ENCODE results near the gene SLC25A31. TPM values are rescaled to one million over a fixed set of nuclear protein-coding genes. Genes with fewer than 3 reads are reported as not detected.
A peak's percentile ranks its signal among the peaks of the same experiment; 100 is the strongest.

Gene SLC25A31
- not detected for polyA plus RNA-seq (2013, experiment 1 of 2; ENCODE audit: insufficient read length)
- polyA plus RNA-seq (2013, experiment 2 of 2; ENCODE audit: insufficient read length), result not detected

- DNase-seq, result no peak
Measured at GRCh38 chr4:127730142-127730913, at the start of gene SLC25A31. Gene SLC25A31, plus strand, starts transcription at chr4:127730400. Its CDS starts 146 bp downstream, at chr4:127730546.

DNA sequence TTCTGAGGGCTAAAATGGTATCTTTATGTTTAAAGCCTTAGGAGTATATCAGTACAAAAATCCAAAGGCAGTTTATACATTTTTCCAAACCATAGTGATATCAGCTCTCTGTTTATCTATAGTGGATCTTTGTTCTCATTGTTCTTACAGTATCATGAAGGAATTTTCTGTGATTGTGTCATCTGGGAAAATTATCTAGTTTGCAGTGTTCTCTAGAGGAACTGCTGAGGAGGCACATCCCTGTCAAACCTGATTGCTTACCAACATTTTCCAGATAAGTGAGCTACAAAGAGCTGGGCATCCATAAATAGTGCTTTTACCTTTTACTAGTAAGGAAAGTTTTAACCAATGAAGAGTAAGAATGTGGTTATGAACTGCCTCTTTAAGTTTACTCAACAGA is 44.9 kb upstream of the SLC25A31 start:
- peak; percentile 35 for DNase-seq

DNA sequence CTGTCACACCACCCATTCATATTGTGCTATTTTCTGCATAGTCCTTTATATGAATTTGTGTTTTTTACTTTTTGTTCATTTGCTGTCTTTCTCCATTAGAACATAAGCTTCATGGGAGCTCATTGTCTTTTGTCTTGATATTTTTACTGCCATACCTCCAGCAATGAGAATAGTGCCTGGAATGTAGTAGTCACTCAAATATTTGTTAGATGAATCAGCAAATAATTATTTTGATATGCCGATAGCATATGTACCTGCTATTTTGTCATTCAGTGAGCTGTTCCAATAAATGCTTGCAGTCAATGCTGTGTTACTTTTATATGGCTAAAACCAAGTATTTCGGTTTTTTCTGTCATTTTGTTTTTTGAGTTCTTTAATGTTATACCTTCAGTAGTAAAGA is 43.5 kb upstream of the SLC25A31 start:
- peak; percentile 13 for DNase-seq

GRCh38 chr4:127687580-127687979 is 42.6 kb upstream of the SLC25A31 start:
- no peak for DNase-seq

DNA sequence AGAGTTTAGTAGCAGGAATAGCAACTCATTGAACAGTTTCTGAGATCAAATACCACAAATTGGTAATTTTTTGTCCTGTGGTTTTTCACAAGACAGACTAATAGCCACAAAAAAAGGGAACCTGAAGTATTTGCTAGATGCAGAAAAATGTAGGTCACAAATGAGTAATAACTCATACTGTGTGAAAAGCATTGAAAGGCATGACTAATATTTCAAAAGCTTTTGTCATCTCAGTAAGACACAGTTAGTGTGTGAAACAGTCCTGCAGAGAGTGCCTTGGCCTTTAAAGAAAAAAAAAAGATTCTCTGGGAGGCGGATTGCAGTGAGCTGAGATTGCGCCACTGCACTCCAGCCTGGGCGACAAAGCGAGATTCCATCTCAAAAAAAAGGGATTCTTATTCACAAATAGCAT is 31.4 kb upstream of the SLC25A31 start:
- DNase-seq, result peak; percentile 93

DNA sequence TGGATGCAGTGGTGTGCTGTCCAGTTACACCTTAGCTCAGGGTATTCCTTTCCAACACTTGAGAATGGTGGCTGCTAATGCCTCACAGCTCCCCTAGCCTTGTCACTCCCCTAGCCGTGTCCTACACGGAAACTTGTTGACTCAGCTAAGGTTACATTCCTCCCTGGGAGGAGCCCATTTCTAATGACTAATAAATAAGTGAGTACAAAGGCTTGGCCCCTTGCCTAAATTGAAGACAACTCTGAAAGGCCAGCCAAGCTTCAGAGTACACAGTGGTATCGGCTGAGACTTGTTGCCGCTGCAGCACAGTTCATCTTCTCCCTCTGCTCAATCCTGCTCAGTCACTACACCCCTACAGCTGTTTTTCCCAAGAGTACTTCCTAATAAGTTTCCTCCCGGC is 21.2 kb upstream of the SLC25A31 start:
- peak; percentile 62 for DNase-seq

GRCh38 chr4:127709456-127709855 is 20.7 kb upstream of the SLC25A31 start:
- DNase-seq, result no peak

DNA sequence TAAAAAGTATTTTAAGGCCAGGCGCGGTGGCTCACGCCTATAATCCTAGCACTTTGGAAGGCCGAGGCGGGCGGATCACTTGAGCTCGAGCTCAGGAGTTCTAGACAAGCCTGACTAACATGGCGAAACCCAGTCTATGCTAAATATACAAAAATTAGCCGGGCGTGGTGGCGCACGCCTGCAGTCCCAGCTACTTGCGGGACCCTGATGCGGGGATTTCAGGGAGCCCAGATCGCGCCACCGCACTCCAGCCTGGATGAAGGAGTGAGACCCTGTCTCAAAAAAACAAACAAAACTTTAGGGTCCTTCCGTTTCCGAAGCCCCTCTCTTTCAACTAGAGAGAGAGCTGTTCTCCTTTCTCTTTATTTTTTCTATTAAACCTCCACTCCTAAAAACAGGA is 1.2 kb downstream of the SLC25A31 start:
- DNase-seq, result no peak

GRCh38 chr4:127732623-127733328 is 2.6 kb downstream of the SLC25A31 start:
- peak; percentile 64 for DNase-seq

- no peak for DNase-seq
Measured at GRCh38 chr4:127734976-127735375, 4.8 kb downstream of the SLC25A31 start.

- no peak for DNase-seq
Measured at GRCh38 chr4:127737295-127737694, 7.1 kb downstream of the SLC25A31 start.

DNA sequence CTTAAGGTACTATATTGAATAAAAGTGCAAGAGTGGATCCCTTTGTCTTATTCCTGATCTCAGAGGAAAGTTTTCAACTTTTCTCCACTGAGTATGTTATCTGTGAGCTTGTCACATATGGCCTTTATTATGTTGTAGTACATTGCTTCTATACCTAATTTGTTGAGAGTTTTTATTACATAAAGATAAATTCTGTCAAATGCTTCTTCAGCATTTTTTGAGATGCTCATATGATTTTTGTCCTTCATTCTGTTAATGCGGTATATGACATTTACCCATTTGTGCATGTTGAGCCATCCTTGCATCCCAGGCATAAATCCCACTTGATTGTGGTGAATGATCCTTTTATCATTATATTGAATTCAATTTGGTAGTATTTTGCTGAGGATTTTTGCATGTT is 11.0 kb downstream of the SLC25A31 start:
- DNase-seq, result no peak

GRCh38 chr4:127747883-127748282 is 17.7 kb downstream of the SLC25A31 start:
- no peak for DNase-seq

DNA sequence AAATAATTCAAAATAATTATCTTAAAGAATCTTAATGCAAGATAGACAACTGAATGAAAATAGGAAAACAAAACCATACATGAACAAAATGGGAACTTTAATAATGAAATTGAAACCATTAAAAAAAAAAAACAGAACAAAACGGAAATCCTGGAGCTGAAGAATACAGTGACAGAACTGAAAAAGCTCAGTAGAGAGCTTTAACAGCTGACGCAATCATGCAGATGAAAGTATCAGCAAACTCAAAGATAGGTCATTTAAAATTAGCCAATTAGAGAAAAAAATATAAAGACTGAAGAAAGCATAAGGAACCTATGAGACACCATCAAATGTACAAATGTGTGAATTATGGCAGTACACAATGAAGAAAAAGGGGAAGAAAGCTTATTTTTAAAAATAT is 18.8 kb downstream of the SLC25A31 start:
- no peak for DNase-seq

DNA sequence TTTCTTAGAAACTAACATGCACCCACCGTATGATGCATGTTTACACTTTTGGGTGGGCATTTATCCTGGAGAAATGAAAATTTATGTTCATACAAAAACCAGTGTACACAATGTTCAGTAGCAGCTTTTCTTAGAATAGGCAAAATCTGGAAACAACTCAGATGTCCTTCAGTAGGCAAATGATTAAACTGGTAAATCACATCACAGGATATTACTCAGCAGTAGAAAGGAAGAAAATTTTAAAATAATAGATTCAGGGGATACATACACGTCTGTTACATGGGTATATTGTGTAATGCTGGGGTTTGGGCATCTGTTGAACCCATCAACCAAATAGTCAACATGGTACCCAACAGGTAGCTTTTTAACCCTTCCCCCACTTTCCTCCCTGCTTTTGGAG is 26.7 kb downstream of the SLC25A31 start:
- DNase-seq, result no peak

GRCh38 chr4:127759228-127759820 is 29.1 kb downstream of the SLC25A31 start:
- DNase-seq, result no peak

GRCh38 chr4:127759893-127760292 is 29.7 kb downstream of the SLC25A31 start:
- peak; percentile 2 for DNase-seq

DNA sequence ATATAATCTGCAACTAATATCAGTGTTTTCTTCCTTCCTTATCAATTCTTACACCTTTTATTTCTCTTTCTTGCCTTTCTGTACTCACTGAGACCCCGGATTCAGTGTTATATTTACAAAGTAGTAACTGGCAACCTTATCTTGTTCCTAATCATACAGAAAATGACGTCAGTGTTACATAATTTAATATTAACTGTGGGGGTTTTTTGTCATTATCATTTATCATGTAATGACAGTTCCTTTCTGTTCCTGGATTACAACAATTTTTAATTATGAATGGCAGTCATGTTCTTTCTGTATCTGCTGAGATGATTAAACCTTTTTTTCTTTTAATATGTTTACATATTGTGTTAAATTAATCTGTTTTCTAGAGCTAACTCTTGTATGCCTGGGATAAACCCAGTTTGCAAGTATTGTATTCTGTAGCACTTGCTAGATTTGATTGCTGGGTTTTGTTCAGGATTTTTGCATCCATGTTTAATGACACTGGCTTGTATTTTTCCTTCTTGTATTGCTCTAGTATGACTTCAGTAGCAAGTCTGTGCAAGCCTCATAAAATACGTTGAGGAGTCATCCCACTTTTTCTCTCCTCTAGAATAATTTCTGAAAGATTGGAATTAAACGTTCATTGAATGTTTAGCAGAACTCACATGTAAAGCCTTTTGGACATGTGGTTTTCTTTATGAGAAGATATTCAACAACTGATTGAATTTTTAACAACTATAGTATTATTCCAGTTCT is 41.5 kb downstream of the SLC25A31 start:
- no peak for DNase-seq

GRCh38 chr4:127772769-127773671 is 42.8 kb downstream of the SLC25A31 start:
- DNase-seq, result no peak

GRCh38 chr4:127775843-127776242 is 45.6 kb downstream of the SLC25A31 start:
- no peak for DNase-seq

GRCh38 chr4:127776620-127777019 is 46.4 kb downstream of the SLC25A31 start:
- DNase-seq, result no peak

DNA sequence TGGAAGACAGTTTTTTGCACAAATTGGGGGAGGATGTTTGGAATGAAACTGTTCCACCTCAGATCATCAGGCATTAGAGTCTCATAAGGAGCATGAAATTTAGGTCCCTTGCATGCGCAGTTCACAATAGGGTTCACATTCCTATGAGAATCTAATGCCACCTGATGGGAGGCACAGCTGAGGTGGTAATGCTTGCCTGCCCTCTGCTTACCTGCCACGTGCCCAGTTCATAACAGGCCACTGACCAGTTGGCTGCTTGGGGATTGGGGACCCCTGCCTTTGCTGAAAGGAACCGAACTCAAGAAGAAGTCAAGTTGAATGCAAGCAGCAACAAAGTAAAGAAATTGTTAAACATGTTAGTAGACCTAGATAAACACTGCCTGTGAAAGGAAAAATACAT is 47.3 kb downstream of the SLC25A31 start:
- DNase-seq, result no peak

Data from fibroblast of skin of scalp (primary cell).